ENCODE measurements around the gene CCL3.
"Not testable (repeated sequence)": the region's sequence is repeated elsewhere in the genome, so short reads cannot be mapped to it uniquely, and the experiment has no call there.

CCL3 gene

GRCh38 chr17:36086791-36087190 lies 3.2 kb downstream of the CCL3 start:
- DNase-seq (ENCODE audit: insufficient read length, low spot score) (no peak), FAIRE-seq (no peak)
- TF ChIP-seq CTCF (IDR thresholded peaks at IDR 0.05; ENCODE audit: insufficient read depth, missing control alignments), result no peak

GRCh38 chr17:36085765-36086164 lies 4.2 kb downstream of the CCL3 start:
- FAIRE-seq, result no peak
- no peak for TF ChIP-seq CTCF (IDR thresholded peaks at IDR 0.05; ENCODE audit: insufficient read depth, missing control alignments)
- DNase-seq (ENCODE audit: insufficient read length, low spot score), result no peak

- DNase-seq (ENCODE audit: insufficient read length, low spot score); FAIRE-seq: not testable (repeated sequence)
Observed at GRCh38 chr17:36083691-36084090, 6.3 kb downstream of the CCL3 start.

- not testable (repeated sequence) for FAIRE-seq; DNase-seq (ENCODE audit: insufficient read length, low spot score)
Observed at GRCh38 chr17:36082482-36083120, 7.3 kb downstream of the CCL3 start.

GRCh38 chr17:36081681-36082471 lies 8.1 kb downstream of the CCL3 start:
- not testable (repeated sequence) for FAIRE-seq; DNase-seq (ENCODE audit: insufficient read length, low spot score)

GRCh38 chr17:36074365-36074764 lies 15.6 kb downstream of the CCL3 start:
- FAIRE-seq, result no peak

GRCh38 chr17:36072431-36073121 lies 17.4 kb downstream of the CCL3 start:
- DNase-seq (ENCODE audit: insufficient read length, low spot score) (no peak), FAIRE-seq (no peak)
- peak; percentile 65 for TF ChIP-seq CTCF (IDR thresholded peaks at IDR 0.05; ENCODE audit: insufficient read depth, missing control alignments)

More at GRCh38 chr17:36074365-36074764, 15.6 kb downstream of the CCL3 start:
- no peak for TF ChIP-seq CTCF (IDR thresholded peaks at IDR 0.05; ENCODE audit: insufficient read depth, missing control alignments)
- DNase-seq (ENCODE audit: insufficient read length, low spot score), result no peak

- FAIRE-seq (no peak), DNase-seq (ENCODE audit: insufficient read length, low spot score) (no peak)
- TF ChIP-seq CTCF (IDR thresholded peaks at IDR 0.05; ENCODE audit: insufficient read depth, missing control alignments), result no peak
Observed at GRCh38 chr17:36071751-36072150, 18.2 kb downstream of the CCL3 start.
